Omental fat pad (tissue), 4 donors: ENCODE results near the gene ATF6. TPM values are rescaled to one million over a fixed set of nuclear protein-coding genes. Genes with fewer than 3 reads are reported as not detected.

Experiments
- ATAC-seq: fragments of 150-250 bp; one replicate; pipeline ENCODE4 v1.9.1; 2016; ENCODE audit warnings: mild to moderate bottlenecking, moderate library complexity; ENCODE audit not compliant: low FRiP score
- DNase-seq: peaks from one replicate; pipeline ENCODE4 v3.0.0-alpha.2; 2019; ENCODE audit warnings: low spot score
- CTCF ChIP-seq, 3 donors: fragments of 450-650 bp; IDR thresholded peaks; one replicate each; pipeline ENCODE4 v1.5.1; 2016 to 2017; ENCODE audit warnings: antibody characterized with exemption in 3 of 3, mild to moderate bottlenecking in 3 of 3, moderate library complexity in 2 of 3
- small RNA-seq: library from RNA; depleted of rRNA; stranded (forward); fragments of <200 nt; gene quantifications from one replicate; pipeline ENCODE3, GENCODE V24; 2016
- total RNA-seq, 4 donors: library from RNA; depleted of rRNA; stranded (reverse); fragments of >200 nt; gene quantifications; one replicate each; pipeline ENCODE4 v1.1.0, GENCODE V29; 2016

Gene ATF6
- total RNA-seq, 4 donors from 2014 or later, result 30.9 to 38.0 (median 36.1) TPM

GRCh38 chr1:162009501-162010174, 243.5 kb downstream of the ATF6 start:
- no peak for ATAC-seq
- TF ChIP-seq CTCF (IDR thresholded peaks at IDR 0.05), result no peak
- DNase-seq, result no peak

- ATAC-seq (no peak), DNase-seq (no peak)
- TF ChIP-seq CTCF (IDR thresholded peaks at IDR 0.05), result no peak
Observed at GRCh38 chr1:162010175-162010506, 244.0 kb downstream of the ATF6 start.

GRCh38 chr1:162011337-162012012, 245.4 kb downstream of the ATF6 start:
- no peak for ATAC-seq
- no peak for DNase-seq
- TF ChIP-seq CTCF (IDR thresholded peaks at IDR 0.05), result no peak

GRCh38 chr1:162013289-162013688, 247.2 kb downstream of the ATF6 start:
- no peak for ATAC-seq
- no peak for TF ChIP-seq CTCF (IDR thresholded peaks at IDR 0.05)
- DNase-seq, result no peak

Small RNA genes within 50 kb of the gene (small RNA-seq; reads per million reads assigned to genes)
- not detected for gene RN7SL466P

Other genes with a start within 250 kb of the ATF6 start
- gene HSPA6, start 241.8 kb upstream of the ATF6 start, total RNA-seq, result 100 to 1,000 TPM in 1 of 4 donors, 10 to 100 TPM in 2, 1 to 10 TPM in 1; 8.2 to 134 (median 18.8) TPM
- 10 to 100 TPM; 27.6 to 44.3 (median 29.4) TPM for gene FCGR3A, start 216.5 kb upstream of the ATF6 start, total RNA-seq
- 10 to 100 TPM in 1 of 4 donors, 1 to 10 TPM in 3; 3.7 to 31.4 (median 5.9) TPM for gene FCGR3B, start 135.1 kb upstream of the ATF6 start, total RNA-seq
- gene FCGR2B, start 103.2 kb upstream of the ATF6 start, total RNA-seq, result 10 to 100 TPM; 31.3 to 74.9 (median 42.8) TPM
- gene FCRLA, start 59.1 kb upstream of the ATF6 start, total RNA-seq, result under 1 TPM in 2 of 4 donors, not detected in 2; 0.48 to 0.84 TPM
- gene FCRLB, start 44.8 kb upstream of the ATF6 start, total RNA-seq, result 1 to 10 TPM in 2 of 4 donors, under 1 TPM in 2; 0.65 to 2.2 (median 0.98) TPM
- 10 to 100 TPM; 14.8 to 49.2 (median 27.8) TPM for gene DUSP12, start 16.5 kb upstream of the ATF6 start, total RNA-seq